HG02852 (cell line): Measurements from ENCODE around the gene CYP1A1.

Experiments used
- ATAC-seq: cut with Tn5 transposase; IDR thresholded peaks from one replicate; pipeline ENCODE4 v1.9.1; 2021; ENCODE audit warnings: mild to moderate bottlenecking, moderate library complexity; ENCODE audit not compliant: unreplicated experiment

The CYP1A1 gene

GRCh38 chr15:74725225-74725774, at the start of gene CYP1A1:
Gene CYP1A1, minus strand, starts transcription at chr15:74725528. Its CDS starts 2,431 bp downstream, at chr15:74723097.
- ATAC-seq: no peak

GRCh38 chr15:74773731-74774252, 48.5 kb upstream of the CYP1A1 start:
- no peak for ATAC-seq

- no peak for ATAC-seq
Measured at GRCh38 chr15:74773329-74773728, 48.0 kb upstream of the CYP1A1 start.

GRCh38 chr15:74770211-74770903, 45.0 kb upstream of the CYP1A1 start:
- no peak for ATAC-seq

- ATAC-seq: no peak
Measured at GRCh38 chr15:74769463-74770025, 44.2 kb upstream of the CYP1A1 start.

GRCh38 chr15:74768771-74769342, 43.5 kb upstream of the CYP1A1 start:
- no peak for ATAC-seq

GRCh38 chr15:74768099-74768770, 42.9 kb upstream of the CYP1A1 start:
- no peak for ATAC-seq

GRCh38 chr15:74767167-74768098, 42.1 kb upstream of the CYP1A1 start:
- no peak for ATAC-seq

- ATAC-seq: no peak
Measured at GRCh38 chr15:74763416-74763815, 38.1 kb upstream of the CYP1A1 start.

- ATAC-seq: no peak
Measured at GRCh38 chr15:74762791-74763150, 37.4 kb upstream of the CYP1A1 start.

GRCh38 chr15:74758736-74759135, 33.4 kb upstream of the CYP1A1 start:
- no peak for ATAC-seq

GRCh38 chr15:74754593-74755215, 29.4 kb upstream of the CYP1A1 start:
- ATAC-seq: no peak

GRCh38 chr15:74752531-74752930, 27.2 kb upstream of the CYP1A1 start:
- ATAC-seq: no peak

GRCh38 chr15:74752011-74752410, 26.7 kb upstream of the CYP1A1 start:
- no peak for ATAC-seq

GRCh38 chr15:74750751-74751150, 25.4 kb upstream of the CYP1A1 start:
- no peak for ATAC-seq

GRCh38 chr15:74749832-74750231, 24.5 kb upstream of the CYP1A1 start:
- ATAC-seq: no peak

GRCh38 chr15:74748322-74748946, 23.1 kb upstream of the CYP1A1 start, which contains the start of gene CYP1A2:
Gene CYP1A2, plus strand, starts transcription at chr15:74748845. Its CDS starts 894 bp downstream, at chr15:74749739.
- ATAC-seq: no peak

- no peak for ATAC-seq
Measured at GRCh38 chr15:74746389-74746788, 21.1 kb upstream of the CYP1A1 start.

GRCh38 chr15:74742422-74742821, 17.1 kb upstream of the CYP1A1 start:
- ATAC-seq: no peak
